GM18867 (cell line): ENCODE measurements around the gene IL15.
"Not testable (repeated sequence)": the region's sequence is repeated elsewhere in the genome, so short reads cannot be mapped to it uniquely, and the experiment has no call there.

ENCODE experiments used
- ATAC-seq: cut with Tn5 transposase; IDR thresholded peaks from one replicate; pipeline ENCODE4 v1.9.1; 2021; ENCODE audit warnings: mild to moderate bottlenecking, moderate library complexity; ENCODE audit not compliant: unreplicated experiment

The IL15 gene

DNA sequence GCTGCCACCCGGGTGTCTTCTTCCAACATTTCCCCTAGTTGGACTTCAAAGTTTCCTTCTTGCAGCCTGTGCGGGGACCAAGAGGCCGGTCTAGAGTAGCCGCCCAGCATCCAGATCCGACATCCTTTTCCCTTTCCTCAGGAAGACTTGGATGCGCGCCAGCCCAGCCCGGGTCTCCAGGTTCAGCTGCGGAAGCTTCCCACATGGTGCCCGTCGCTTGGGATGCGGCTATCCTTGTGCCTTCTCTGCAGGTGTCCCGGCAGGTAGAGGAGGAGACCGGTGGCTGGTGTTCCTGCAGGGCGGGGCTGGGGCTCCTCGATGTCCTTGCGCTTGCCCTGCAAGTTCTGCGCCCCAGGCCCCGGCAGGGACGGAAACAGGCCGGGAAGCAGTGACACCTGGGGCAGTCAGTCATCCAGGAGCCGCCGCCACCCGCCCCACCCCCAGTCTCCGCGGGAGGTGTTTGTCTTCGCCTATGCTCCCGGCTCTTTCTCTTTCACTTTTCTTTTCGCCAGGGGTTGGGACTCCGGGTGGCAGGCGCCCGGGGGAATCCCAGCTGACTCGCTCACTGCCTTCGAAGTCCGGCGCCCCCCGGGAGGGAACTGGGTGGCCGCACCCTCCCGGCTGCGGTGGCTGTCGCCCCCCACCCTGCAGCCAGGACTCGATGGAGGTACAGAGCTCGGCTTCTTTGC lies at the start of gene IL15:
Gene IL15 (plus strand): TSS at position 502 of the 689 bp plus-strand sequence. CDS start 82,882 bp downstream, outside the sequence.
- peak; percentile 59 for ATAC-seq

- ATAC-seq: no peak
Measured at GRCh38 chr4:141587897-141588296, 48.5 kb upstream of the IL15 start.

DNA sequence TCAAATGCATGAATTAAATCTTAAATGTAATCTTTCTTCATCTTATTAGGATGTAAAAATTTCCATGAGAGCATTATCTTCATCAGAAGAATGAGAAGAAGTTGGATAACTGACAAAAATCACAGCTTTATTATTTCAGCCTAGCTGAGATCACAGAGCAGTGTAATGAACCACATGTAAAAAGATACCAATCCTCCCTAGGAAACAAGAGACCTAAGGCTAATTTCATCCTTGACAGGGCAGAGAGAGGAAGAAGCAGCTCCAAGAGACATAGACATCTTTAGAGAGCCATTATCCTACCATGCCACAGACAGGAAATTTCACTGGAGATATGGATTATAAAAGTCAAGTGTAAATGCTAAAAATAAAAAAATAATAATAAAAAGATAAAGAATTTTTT lies 40.9 kb upstream of the IL15 start:
- no peak for ATAC-seq

DNA sequence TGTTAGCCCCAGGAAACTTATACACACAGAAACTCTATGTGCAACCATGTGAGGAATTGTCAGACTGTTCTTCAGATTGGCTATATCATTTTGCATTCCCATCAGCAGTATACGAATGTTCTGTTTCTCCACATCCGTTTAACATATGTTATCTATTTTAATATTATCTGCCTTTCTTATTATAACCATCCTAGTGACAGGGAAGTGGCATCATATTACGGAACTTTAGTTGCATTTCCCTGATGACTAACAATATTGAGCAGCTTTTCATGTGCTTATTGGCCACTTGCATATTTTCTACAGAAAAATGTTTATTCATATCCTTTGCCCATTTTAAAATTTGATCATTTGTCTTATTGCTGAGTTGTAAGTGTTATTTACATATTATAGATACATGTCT lies 36.5 kb upstream of the IL15 start:
- ATAC-seq: no peak

DNA sequence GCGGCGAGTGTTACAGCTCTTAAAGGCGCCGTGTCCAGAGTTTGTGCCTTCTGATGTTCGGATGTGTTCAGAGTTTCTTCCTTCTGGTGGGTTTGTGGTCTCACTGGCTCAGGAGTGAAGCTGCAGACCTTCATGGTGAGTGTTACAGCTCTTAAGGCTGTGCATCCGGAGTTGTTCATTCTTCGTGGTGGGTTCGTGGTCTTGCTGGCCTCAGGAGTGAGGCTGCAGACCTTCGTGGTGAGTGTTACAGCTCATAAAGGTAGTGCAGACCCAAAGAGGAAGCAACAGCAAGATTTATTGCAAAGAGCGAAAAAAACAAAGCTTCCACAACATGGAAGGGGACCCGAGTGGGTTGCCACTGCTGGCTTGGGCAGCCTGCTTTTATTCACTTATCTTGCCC lies 31.7 kb upstream of the IL15 start:
- not testable (repeated sequence) for ATAC-seq

- no peak for ATAC-seq
Measured at GRCh38 chr4:141605425-141605856, 30.9 kb upstream of the IL15 start.

- ATAC-seq: no peak
Measured at GRCh38 chr4:141609243-141609642, 27.1 kb upstream of the IL15 start.

- no peak for ATAC-seq
Measured at GRCh38 chr4:141610365-141610764, 26.0 kb upstream of the IL15 start.

- peak; percentile 64 for ATAC-seq
Measured at GRCh38 chr4:141614878-141615586, 21.4 kb upstream of the IL15 start.

- not testable (repeated sequence) for ATAC-seq
Measured at GRCh38 chr4:141615587-141615918, 20.8 kb upstream of the IL15 start.

GRCh38 chr4:141620715-141621114 lies 15.7 kb upstream of the IL15 start:
- no peak for ATAC-seq

GRCh38 chr4:141625023-141625422 lies 11.4 kb upstream of the IL15 start:
- ATAC-seq: no peak

GRCh38 chr4:141630854-141631253 lies 5.5 kb upstream of the IL15 start:
- ATAC-seq: no peak

GRCh38 chr4:141635736-141636081 lies 674 bp upstream of the IL15 start:
- peak; percentile 47 for ATAC-seq

- ATAC-seq: peak; percentile 48
Measured at GRCh38 chr4:141636771-141637460, 533 bp downstream of the IL15 start.

DNA sequence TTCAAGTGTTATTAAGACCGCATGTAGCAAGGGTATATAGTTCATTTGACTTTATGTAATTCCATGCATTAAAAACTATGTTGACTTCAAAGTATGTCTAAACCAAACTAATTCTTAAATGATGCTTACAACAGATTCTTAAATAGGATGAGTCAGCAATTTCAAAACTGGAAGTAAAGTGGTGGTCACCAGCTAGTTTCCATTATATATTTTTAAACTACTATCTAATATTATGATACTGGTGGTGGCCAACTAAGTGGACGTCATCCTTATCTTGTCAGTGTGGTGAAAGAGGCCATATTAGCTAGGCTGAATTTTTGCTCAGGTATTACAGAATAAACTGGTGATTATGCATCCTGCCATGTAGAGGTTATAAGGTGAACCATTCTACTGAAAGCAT lies 1.2 kb downstream of the IL15 start:
- peak; percentile 32 for ATAC-seq

DNA sequence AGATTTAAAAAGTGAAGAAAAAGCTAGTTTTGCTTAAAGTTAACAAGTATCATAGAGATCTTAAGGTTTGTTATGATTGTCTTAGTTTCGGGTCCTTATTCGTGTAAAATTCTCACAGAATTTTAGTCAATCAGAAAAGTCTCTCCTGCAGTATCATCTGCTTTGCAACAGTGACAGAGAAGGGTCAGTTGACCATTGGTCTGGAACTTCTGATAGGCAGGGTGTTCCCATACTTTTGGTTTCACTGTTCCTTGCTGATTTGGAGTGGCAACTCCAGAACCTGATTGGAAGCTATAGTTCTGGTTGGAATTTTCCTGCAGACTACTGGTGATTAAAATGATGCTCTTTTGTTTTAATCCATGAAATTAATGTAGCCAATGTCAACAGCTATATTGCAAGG lies 1.8 kb downstream of the IL15 start:
- no peak for ATAC-seq

DNA sequence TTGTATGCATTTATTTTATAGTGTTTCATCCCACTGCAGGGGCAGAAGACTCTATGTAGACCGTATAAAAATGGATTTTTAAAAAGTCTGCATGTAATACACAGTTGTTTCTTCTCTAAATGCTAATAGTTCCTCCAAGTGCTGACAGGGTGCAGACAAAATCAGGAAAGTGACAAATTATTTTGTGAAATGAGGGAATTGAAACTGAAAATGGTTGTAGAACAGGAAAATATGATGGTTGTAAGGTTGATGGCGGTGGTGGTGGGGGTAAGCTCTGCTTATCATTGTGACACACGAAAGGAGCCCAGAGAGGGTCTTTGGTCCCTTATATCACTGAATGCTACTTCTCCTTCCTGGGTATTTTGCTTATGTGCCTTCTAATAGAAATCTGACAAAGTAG lies 4.3 kb downstream of the IL15 start:
- ATAC-seq: no peak

DNA sequence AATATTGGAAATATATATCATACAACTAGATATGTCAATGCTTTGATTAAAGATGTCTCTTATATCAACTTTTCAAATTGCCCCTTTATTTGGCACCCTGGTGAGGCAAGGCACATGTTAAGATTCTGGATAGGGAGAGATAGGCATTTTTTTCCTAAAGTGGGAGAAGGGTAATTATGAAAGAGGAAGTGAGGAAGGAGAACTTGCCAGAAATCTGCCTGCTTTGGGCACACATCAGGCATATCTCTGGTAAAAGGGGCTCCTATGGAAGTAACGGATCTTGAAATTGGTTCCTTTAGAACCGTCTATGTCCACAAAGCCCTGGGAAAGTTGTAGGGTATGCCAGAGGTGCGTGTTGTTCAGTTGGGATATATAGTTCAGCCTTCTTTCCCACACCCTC lies 5.7 kb downstream of the IL15 start:
- no peak for ATAC-seq

GRCh38 chr4:141642711-141643110 lies 6.3 kb downstream of the IL15 start:
- ATAC-seq: no peak

- peak; percentile 64 for ATAC-seq
Measured at GRCh38 chr4:141643557-141643956, 7.2 kb downstream of the IL15 start.
